H4 (cell line): ENCODE data around the gene CCND3. TPM values are rescaled to one million over a fixed set of nuclear protein-coding genes. Genes with fewer than 3 reads are reported as not detected.

Experiments
- DNase-seq: peaks from one replicate; pipeline ENCODE4 v3.0.0-alpha.2; 2015; ENCODE audit warnings: low spot score
- total RNA-seq: library from RNA; depleted of rRNA; stranded (reverse); fragments of >200 nt; shearing (Covaris generic); gene quantifications from 2 replicates; pipeline ENCODE4 v1.2.3, GENCODE V29; 2014; rRNA removed

Gene CCND3
- total RNA-seq: 50.0 and 51.3 TPM in 2 replicates

DNA sequence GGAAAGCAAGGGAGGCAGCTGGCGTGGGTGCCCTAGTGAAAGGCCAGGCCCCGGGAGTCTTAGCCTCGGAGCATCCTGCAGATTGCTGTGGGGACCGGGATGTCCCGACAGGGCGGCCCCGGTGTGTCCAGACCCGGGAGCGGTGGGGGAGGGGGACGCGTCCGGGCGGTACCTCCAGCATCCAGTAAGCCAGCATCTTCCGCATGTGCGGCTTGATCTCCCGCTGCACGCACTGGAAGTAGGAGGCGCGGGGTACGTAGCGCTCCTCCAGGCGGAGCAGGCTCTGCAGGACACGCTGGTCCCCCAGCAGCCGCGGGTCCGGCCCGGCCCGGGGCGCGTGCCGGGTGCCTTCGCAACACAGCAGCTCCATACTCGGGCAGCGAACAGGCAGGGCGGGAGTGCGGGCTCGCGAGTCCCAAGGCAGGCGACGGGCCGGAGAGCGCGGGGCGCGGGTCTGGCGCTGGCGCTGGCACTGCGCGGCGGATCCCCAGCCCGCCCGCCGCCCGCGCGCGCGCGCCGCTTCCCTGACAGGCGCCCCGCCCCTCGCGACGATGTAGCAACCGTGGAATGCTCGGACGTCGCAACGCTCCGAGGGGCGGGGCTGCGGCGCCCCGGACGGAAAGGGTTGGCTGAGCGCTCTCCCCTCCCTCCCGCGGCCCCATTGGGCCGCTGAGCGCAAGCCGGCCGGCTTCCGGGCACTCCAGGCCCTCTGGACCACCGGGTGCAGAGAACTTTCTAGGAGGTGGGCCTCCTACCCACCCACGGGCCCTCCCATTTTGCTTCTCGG is at the start of gene CCND3:
Gene CCND3 (minus strand): TSS at position 529 of the 787 bp plus-strand sequence. CDS start 159 bp downstream, at position 370.
- peak; percentile 88 for DNase-seq

DNA sequence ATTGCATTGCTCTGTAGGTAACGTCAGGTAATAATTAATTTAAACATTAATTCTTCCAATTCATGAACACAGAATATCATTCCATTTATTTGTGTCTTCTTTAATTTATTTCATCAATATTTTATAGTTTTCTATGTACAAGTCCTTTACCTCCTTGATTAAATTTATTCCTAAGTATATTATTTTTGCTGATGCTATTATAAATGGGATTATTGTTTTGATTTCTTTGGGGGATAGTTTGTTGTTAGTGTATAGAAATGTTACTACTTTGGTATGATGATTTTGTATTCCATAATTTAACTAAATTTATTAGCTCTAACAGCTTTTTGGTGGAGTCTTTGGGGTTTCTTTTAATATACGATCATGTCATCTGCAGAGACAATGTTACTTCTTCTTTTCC is 44.7 kb upstream of the CCND3 start:
- DNase-seq: no peak

DNA sequence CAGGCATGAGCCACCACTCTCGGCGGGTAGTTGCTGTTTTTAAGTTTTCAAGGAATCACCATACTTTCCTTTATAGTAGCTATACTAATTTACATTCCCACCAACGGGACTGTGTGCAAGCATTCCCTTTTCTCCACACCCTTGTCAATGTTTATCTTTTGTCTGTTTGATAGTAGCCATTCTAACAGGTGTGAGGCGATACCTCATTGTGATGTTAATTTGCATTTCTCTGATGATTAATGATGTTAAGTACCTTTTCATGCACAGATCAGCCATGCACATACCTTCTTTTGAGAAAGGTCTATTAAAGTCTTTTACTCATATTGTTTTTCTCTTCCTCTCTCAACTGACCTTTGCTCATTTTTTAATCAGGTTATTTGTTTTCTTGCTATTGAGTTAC is 43.0 kb upstream of the CCND3 start:
- DNase-seq: no peak

DNA sequence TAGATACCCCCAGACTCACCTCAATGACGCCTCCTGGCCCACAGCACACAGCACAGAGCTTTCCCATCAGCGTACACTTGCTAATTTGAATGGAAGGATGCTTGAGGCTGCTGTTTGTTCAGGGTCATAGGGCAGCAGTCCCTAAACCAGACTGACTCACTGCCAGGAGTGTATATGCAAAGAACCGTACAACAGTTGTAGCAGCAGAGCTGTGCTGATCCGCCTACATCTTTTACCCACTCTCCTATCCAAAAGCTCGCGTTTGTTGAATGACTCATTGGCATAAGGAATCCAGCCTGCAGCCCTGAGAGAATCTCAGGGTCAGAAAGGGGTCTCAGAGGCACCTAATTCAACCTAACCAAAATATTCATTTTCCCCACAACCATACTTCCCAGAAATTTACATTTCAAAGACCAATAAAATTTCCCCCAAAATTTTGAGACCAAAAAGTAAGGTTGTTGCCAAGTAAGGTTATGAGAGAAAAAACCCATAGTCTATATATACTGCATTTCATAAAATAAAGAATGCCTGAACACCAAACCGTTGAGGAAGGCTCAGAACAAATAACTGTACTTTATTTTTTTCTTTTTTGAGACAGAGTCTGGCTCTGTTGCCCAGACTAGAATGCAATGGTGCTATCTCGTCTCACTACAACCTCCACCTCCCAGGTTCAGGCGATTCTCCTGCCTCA is 35.3 kb upstream of the CCND3 start:
- no peak for DNase-seq

DNA sequence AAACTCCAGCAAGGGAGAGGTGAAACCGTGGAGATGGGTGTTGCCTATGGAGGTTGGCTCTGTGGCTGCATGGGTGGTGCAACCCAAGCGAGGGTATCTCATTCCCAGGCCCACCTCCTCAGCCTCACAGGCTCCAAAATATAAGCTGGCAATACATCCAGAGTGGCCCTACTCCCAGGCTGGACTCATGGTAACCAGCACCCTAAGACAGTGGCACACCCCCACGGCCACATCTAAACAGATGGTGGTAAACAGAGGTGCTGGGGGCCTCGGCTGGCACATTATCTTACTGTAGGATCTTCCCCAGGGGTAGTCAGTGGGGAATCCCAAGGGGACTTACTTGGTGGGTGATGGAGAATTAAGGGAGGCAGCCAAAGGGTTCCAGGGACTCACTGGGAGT is 33.7 kb upstream of the CCND3 start:
- no peak for DNase-seq

DNA sequence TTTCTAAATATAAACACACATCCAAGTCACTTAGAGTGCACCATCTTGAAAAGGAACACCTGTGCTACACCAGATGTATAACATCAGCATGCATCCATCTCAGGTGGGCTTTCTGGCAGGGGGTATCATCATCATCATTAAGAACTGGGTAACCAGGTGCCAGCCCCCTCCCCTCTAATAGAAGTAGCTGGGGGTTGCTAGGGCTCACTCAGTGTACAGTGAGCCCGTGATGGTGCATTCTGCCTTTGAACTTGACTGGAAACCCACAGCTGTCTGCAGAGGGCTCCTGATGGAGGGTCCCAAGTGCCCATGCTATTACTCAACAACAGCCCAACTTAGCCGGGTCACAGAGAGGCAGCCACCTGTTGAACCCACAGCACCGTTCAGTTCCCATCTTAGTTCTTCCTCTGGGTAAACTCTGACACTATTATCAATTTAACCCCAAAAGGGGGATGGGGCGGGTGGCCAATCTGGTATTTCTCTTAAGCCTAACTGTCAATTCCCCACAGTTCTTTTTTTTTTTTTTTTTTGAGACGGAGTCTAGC is 32.7 kb upstream of the CCND3 start:
- DNase-seq: no peak

DNA sequence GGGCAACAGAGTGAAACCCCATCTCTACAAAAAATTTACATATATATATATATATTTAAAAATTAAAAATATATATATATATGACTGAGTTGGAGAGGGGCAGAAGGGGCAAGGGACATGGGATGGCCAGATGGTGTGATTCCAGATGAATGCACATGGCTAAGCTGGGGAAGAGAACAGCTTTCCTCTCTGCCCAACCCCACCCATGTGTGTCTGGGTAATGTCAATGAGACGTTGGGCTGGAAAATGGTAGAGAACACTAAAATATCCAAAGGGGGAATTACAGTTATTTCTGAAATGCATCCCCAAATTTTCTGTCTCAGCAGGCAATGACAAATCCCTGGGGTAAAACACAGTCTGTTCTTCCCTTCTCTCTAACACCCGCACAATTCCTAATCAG is 31.2 kb upstream of the CCND3 start:
- no peak for DNase-seq

DNA sequence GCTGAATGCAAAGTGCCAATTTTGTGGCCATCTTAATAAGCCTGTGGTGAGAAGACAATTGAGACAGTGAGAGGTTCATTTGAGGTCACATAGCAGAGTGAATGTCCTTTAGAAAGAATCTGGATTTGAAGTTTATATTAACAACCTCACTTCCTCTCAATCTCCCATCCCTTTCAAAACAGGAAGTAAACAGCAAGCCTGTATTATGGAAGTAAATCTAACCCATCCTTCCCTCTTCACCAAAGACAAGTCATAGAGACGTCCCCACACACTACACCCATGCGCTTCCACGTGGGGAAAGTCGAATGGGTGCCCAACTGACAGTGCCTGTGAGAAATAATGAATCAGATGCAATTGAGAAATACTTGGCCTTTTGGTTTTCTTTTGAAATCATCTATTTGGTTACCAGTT is 28.8 kb upstream of the CCND3 start:
- DNase-seq: peak; percentile 62

DNA sequence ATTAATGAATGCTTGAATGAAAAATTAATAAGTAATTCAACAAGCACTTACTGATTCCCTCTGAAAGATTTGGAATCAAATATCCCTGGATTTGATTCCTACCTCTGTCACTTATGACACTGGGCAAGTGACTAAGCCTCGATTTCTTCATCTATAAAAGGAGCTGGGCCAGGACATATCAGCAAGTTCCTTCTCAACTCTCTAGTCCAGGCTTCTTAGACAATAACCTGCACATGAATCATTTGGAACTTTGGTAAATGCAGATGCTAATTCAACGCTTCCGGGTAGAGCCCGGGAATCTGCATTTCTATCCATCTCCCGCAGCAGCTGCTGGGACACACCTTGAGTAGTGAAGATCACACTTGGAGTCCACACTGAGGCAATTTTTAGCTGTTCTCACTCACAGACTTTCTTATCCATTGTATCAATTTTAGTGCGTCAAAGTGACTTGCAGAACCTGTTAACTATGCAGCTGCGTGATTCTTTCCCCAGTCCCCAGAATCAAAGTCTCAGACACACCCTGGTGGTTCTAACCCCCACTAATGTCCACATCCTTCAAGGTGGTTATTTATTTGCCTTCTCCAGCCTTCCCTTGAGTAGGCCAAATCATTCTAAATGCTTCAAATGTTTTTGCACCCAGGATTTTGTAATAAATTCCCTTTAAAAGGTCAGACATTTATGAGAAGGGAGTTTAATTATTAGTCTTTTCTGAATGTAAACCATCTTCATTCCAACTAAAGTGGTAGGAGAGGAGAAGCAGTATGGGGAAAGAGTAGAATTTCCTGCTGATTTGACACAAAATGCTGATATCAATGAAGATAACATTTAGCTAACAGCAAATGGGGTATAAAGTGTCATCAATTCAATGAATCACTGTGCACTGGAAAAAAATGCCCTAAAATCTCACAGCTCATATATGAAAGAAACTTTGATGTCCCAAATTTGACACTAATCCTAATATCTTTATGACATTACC is 26.0 kb upstream of the CCND3 start:
- DNase-seq: peak; percentile 37

DNA sequence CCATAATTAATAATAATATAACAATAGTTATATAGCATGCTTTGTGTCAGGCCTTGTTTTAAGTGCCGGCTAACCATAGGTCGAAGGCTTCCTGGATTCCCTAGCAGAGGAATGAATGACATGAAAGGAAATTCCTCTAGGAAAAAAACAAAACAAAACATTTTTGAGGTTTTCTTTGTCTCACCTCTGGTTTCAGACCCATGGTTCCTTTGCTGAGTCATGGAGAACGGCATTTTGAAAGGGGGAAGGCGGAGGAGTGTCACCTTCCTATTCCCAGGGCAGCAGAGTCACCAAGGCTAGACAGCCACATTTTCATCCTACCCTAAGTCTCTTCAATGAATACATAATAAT is 25.3 kb upstream of the CCND3 start:
- DNase-seq: peak; percentile 89

DNA sequence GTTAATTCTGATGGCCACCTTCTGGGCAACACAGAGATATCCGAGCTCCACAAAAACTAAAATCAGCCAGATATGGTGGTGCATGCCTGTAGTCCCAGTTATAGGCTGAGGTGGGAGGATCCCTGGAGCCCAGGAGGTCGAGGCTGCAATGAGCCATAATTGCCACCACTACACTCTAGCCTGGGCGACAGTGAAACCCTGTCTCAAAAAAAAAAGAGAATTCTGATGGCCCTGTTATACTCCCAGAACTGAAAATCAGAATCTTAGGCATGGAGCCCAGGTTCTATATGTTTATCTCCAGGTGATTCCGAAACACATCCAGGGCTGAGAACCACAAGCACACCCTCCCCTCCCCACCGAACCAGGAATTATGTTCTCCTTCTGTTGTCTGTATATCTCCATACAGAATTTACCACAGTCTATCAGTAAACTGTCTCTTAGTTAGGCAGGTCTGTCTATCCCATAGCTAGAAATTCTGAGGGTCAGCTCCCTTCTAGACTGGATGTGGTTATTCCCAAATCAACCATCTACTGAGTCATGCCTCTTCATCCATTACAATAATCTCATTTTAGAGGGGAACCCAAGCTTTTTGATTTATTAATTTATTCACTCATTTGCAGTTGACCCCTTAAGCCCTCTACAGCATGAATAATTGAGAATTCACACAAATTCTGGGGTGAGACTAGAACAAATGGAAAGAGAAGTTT is 24.8 kb upstream of the CCND3 start:
- DNase-seq: no peak

DNA sequence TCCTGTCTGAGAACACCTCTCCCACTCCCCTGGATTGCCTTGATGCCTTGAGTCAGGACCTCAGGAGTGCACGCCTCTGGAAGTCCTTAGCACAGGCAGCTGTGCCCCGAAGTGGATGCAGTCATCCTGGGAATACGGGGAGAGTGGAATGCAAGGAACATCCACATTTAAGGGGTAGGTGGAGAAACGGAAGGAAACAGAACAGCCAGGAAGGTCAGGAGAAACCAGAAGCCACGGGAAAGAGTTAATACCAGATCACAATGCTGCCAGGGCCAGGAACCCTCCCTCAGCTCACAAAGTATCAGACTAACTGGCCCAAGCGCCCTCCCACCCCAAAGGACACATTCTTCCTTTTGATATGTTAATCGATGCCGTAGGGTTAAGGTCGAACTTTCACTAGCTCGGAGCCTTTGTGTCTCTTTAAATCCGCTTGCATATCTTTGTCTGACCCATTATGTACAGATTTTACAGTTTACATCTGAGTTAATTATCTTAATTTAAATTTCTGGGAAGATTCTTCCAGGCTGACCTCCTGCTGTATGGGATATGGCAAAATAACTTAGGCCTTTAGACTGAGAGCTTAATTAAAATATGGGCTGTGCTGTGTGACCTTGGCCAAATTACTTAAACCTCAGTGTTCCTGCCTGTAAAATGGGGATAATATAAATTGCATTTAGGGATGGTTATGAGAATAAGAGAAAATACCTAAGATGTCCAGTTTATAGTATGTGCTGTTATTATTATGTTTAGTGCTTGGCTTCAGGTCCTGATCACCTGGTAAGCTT is 24.0 kb upstream of the CCND3 start:
- no peak for DNase-seq

DNA sequence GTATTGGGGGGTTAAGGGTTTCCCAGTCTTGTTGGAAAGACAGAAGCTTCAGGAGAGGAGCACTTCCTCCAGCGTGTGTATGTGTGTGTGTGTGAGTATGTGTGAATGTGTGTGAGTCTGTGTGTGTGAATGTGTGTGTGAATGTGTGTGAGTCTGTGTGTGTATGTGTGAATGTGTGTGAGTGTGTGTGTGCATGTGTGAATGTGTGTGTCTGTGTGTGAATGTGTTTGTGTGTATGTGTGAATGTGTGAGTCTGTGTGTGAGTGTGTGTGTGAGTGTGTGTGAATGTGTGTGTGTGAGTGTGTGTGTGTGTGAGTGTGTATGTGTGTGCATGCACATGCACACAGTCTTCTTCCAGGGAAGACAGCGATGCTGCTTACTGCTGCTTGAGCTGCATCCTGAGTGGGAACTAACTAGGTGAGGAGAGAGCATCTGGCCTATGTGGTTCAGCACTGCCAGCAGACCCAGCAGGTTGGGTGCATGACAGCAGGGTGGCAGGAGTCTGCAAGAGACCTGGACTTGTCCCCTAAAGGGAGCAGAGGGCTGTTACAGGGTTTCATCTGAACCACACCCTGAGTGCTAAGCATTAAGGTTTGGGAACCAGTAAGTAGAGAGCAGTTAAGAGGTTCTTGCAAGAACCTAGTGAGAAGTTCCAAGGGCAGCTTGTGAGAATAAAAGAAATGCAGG is 22.7 kb upstream of the CCND3 start:
- no peak for DNase-seq

DNA sequence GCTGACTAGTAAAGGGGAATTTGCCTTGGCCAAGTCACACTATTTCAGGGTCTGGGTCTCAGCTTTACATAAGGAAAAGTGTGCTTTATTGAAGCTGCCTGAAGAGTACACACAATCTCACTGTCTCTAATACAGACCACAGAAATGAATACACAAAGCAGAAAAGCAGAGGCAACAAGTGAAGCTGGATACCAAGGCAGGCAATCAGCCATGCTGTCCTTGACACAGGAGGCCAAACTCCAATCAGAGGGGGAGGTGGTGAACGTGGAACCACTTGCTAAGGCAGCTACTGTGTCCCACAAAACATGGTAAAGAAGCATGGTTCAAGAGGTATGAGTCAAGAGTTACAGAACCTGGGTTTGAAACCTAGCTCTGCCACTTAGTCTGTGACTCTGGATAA is 21.8 kb upstream of the CCND3 start:
- DNase-seq: no peak

DNA sequence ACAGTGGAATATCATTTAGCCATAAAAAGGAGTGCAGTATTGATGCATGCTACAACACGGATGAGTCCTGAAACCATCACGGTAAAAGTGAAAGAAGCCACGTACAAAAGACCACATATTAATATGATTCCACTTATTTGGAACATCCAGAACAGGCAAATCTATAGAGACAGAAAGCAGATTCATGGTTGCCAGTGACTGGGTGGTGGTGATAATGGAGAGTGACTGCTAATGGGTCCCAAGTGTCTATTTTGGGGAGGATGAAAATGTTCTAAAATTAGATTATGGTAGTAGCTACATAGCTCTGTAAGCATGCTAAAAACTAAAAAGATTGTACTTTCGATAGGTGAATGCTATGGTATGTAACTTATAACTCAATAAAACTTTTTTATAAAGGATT is 18.4 kb upstream of the CCND3 start:
- no peak for DNase-seq

DNA sequence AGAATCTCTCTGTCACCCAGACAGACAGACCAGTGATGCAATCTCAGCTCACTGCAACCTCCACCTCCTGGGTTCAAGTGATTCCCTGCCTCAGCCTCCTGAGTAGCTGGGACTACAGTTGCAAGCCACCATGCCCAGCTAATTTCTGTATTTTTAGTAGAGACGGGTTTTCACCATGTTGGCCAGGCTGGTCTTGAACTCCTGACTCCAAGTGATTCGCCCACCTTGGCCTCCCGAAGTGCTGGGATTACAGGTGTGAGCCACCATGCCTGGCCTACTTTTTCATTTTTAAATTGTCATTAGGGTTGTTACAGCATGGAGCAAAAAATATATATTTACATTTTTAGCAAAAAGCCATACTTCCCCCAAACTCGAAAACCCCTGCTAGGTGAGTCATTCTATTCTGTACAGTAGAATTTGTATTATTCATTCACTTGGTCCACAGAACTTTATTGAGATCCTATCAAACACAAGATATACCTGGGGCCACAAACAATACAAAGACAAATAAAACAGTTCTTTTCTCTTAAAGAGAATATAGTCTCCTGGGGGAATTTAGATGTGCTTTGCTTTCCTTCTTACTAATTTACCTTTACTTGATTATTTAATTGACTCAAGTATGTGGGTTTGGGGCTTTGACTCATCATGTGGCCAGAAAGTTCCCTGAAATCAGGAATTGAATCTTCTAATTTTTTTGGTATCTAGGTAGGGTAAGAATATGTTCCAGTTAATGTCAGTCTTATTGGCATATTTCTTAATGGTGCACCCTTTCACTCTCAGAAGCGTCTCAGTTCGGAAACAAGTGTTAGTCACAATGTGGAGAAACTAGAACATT is 16.6 kb upstream of the CCND3 start:
- no peak for DNase-seq

DNA sequence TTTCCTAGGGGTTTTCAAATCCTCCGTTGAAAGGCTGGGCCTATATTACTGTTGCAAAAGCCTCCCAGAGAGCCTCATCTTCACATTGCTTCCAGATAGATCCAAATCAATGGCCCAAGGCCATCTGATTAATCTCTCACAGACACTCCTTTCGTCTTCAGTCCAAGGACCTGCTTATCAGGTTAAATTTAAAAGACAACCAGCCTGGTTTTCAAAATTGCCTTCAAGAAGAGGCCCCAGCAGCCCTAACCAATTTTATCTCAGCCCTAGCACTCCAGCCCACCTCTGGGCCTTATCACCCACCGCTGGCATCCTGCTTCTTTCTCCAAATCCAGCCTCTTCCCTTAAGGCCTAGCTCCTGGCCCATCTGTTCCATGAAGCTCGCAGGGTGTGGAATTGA is 15.5 kb upstream of the CCND3 start:
- DNase-seq: no peak

DNA sequence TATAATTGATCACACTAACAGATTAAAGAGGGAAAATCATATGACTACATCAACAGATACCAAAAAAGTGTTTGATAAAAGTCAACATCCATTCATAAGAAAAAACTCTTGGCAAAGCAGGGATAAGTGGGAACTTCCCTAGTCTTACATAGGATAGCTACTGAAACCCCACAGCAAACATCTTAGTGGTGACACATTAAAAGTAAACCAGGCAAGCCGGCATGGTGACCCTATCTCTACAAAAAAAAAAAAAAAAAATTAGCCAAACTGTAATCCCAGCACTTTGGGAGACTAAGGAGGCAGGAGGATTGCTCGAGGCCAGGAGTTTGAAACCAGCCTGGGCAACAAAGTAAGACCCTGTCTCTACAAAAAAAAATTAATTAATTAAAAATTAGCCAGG is 13.8 kb upstream of the CCND3 start:
- DNase-seq: no peak

DNA sequence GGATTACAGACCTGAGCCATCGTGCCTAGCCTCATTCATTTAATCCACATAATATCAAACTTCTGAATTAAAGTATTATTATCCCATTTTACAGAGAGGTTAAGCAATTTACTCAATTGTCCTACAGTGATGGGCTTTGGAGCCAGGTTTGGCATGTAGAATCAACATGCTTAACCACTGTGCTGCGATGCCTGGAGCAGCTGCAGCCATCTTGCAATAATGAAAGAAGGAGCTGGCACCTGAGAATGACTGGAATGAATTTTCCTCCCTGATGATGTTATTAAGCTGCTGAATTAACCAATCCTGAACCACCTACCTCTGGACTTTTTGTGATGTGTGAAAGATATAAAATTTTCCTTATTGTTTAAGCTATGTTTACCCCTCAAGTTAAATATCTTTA is 13.1 kb upstream of the CCND3 start:
- no peak for DNase-seq
